ENCODE data around the gene GOLGA6C.
"Not testable (repeated sequence)": the region's sequence is repeated elsewhere in the genome, so short reads cannot be mapped to it uniquely, and the experiment has no call there.

Gene GOLGA6C

GRCh38 chr15:75213768-75214221 is 44.3 kb upstream of the GOLGA6C start:
- no peak overlapping the region for H3K4me3 ChIP-seq (ENCODE audit: low read depth, low read length)
- DNase-seq (ENCODE audit: low read depth), result no peak
- TF ChIP-seq CTCF (conservative IDR thresholded peaks at IDR 0.05; ENCODE audit: low read depth, low read length), result no peak

- no peak overlapping the region for H3K4me3 ChIP-seq (ENCODE audit: low read depth, low read length)
- TF ChIP-seq CTCF (conservative IDR thresholded peaks at IDR 0.05; ENCODE audit: low read depth, low read length), result no peak
These were observed 43.6 kb upstream of the GOLGA6C start for GRCh38 chr15:75214293-75215096.

GRCh38 chr15:75215107-75216004 is 42.8 kb upstream of the GOLGA6C start:
- no peak overlapping the region for H3K4me3 ChIP-seq (ENCODE audit: low read depth, low read length)
- DNase-seq (ENCODE audit: low read depth), result no peak
- no peak for TF ChIP-seq CTCF (conservative IDR thresholded peaks at IDR 0.05; ENCODE audit: low read depth, low read length)

More at GRCh38 chr15:75214293-75215096, 43.6 kb upstream of the GOLGA6C start:
- no peak for DNase-seq (ENCODE audit: low read depth)

- no peak for TF ChIP-seq CTCF (conservative IDR thresholded peaks at IDR 0.05; ENCODE audit: low read depth, low read length)
- no peak overlapping the region for H3K4me3 ChIP-seq (ENCODE audit: low read depth, low read length)
- DNase-seq (ENCODE audit: low read depth), result no peak
These were observed 41.1 kb upstream of the GOLGA6C start for GRCh38 chr15:75217012-75217411.

- not testable (repeated sequence) for H3K4me3 ChIP-seq (ENCODE audit: low read depth, low read length); DNase-seq (ENCODE audit: low read depth)
These were observed 40.6 kb upstream of the GOLGA6C start for GRCh38 chr15:75217574-75217973.

- H3K4me3 ChIP-seq (ENCODE audit: low read depth, low read length); DNase-seq (ENCODE audit: low read depth): not testable (repeated sequence)
These were observed 38.6 kb upstream of the GOLGA6C start for GRCh38 chr15:75219507-75219929.

GRCh38 chr15:75223688-75224087 is 34.4 kb upstream of the GOLGA6C start:
- no peak for TF ChIP-seq CTCF (conservative IDR thresholded peaks at IDR 0.05; ENCODE audit: low read depth, low read length)
- DNase-seq (ENCODE audit: low read depth), result no peak

More at GRCh38 chr15:75223688-75224087, 34.4 kb upstream of the GOLGA6C start:
- H3K4me3 ChIP-seq (ENCODE audit: low read depth, low read length), result no peak overlapping the region

Data from choroid plexus epithelial cell (primary cell).